ENCODE results near the gene PIEZO1. TPM values are rescaled to one million over a fixed set of nuclear protein-coding genes. Genes with fewer than 3 reads are reported as not detected.

Gene PIEZO1
- total and polyA plus RNA-seq, 2 donors (not counting 1 experiment from before 2014, with no cell fraction given), result 108 to 331 TPM

- Mint-ChIP-seq H3K27ac (no peak overlapping the region), H3K4me3 (no peak overlapping the region), H3K9me3 (ENCODE audit: insufficient read depth) (no peaks in the 10 kb centered on the region), H3K27me3 (no peaks in the 10 kb centered on the region), H3K4me1 (peaks cover 22% of the 10 kb centered on the region)
- H3K36me3 ChIP-seq (replicated peaks in 1 of 2; ENCODE audit: control extremely low read depth in 1 of 2, control insufficient read depth in 1 of 2, extremely low read depth in 1 of 2, insufficient read depth in 2 of 2, low read length in 1 of 2), result peaks cover 0 to 23% of the 10 kb centered on the region in 2 experiments
- peaks cover 0 to 5% (median 0%) of the 10 kb centered on the region in 3 donors for H3K9me3 ChIP-seq (ENCODE audit: control extremely low read depth in 1 of 3, control insufficient read depth in 2 of 3, insufficient read depth in 1 of 3, low read length in 2 of 3)
- 96% methylated on average over 27 of the region's 27 CpGs for WGBS (ENCODE audit: insufficient coverage)
- H3K27me3 ChIP-seq (replicated peaks in 1 of 4; ENCODE audit: control extremely low read depth in 1 of 4, control insufficient read depth in 3 of 4, insufficient read depth in 4 of 4, low read length in 3 of 4), result peaks cover 0 to 4% (median 0%) of the 10 kb centered on the region in 4 experiments
- TF ChIP-seq EZH2 (IDR thresholded peaks at IDR 0.05; ENCODE audit: borderline replicate concordance, insufficient read depth, low read depth, low read length, poor library complexity, severe bottlenecking), result no peak
- TF ChIP-seq, protein P1, sequence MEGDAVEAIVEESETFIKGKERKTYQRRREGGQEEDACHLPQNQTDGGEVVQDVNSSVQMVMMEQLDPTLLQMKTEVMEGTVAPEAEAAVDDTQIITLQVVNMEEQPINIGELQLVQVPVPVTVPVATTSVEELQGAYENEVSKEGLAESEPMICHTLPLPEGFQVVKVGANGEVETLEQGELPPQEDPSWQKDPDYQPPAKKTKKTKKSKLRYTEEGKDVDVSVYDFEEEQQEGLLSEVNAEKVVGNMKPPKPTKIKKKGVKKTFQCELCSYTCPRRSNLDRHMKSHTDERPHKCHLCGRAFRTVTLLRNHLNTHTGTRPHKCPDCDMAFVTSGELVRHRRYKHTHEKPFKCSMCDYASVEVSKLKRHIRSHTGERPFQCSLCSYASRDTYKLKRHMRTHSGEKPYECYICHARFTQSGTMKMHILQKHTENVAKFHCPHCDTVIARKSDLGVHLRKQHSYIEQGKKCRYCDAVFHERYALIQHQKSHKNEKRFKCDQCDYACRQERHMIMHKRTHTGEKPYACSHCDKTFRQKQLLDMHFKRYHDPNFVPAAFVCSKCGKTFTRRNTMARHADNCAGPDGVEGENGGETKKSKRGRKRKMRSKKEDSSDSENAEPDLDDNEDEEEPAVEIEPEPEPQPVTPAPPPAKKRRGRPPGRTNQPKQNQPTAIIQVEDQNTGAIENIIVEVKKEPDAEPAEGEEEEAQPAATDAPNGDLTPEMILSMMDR (IDR thresholded peaks at IDR 0.05), result no peak
- H3K4me2 ChIP-seq (replicated peaks; ENCODE audit: low read depth, low read length, poor library complexity, severe bottlenecking), result no peak overlapping the region
- ATAC-seq (ENCODE audit: low read depth), result no peak
- no peak overlapping the region for H3K9ac ChIP-seq (ENCODE audit: low read length)
- H3K4me3 ChIP-seq (ENCODE audit: control extremely low read depth in 1 of 5, extremely low read depth in 1 of 5, insufficient read depth in 1 of 5, low read depth in 2 of 5, low read length in 4 of 5), result no peak overlapping the region
- ChIA-PET POLR2A (no interaction called here), CTCF (interaction anchor here (2.2 kb wide), 1 partner anchor 69 kb away, joined by 6 read pairs; no protein-coding TSS in a partner anchor)
- DNase-seq, result no peak
- H3K27ac ChIP-seq (ENCODE audit: low read length in 2 of 2), result no peak overlapping the region
- peaks cover 19% of the 10 kb centered on the region for H3K79me2 ChIP-seq (ENCODE audit: control insufficient read depth, insufficient read depth, low read length)
- peaks cover 27 to 38% of the 10 kb centered on the region in 2 donors for H3K4me1 ChIP-seq (ENCODE audit: control insufficient read depth in 2 of 2, insufficient read depth in 2 of 2, low read length in 2 of 2)
- intact Hi-C loops (cut with micrococcal nuclease), result no loop called here
- H4K20me1 ChIP-seq (ENCODE audit: control insufficient read depth, insufficient read depth, low read length, poor library complexity, severe bottlenecking), result peaks cover 47% of the 10 kb centered on the region
- no peak overlapping the region for H2AFZ ChIP-seq (ENCODE audit: insufficient read depth, low read depth, low read length, poor library complexity, severe bottlenecking)
Measured at GRCh38 chr16:88806491-88807111, 21.6 kb upstream of the PIEZO1 start.

DNA sequence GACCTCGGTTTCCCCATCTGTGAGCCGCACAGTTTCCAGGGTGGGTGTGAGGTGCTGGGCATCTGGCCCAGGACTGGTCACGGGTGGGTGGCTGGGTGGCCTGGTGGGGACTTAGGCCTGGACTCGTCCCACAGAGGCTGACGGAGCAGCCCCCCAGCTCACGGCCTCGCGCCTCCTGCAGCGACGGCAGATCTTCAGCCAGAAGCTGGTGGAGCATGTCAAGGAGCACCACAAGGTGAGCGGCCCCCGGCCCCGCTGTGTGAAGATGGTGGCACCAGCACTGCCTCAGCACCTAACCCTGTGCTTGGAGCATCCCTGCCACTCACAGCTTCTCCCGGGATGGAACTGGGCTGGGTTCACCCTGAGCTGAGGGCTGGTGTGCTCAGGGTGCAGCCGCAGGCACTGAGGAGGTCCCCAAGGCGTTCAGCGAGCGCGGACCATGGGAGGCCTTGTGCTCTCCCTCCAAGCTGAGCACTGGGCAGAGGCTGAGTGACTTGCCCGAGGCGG, 20.9 kb upstream of the PIEZO1 start:
- Mint-ChIP-seq H3K4me1 (peaks cover 25% of the 10 kb centered on the region), H3K27ac (no peak overlapping the region), H3K4me3 (no peak overlapping the region), H3K9me3 (ENCODE audit: insufficient read depth) (no peaks in the 10 kb centered on the region), H3K27me3 (no peaks in the 10 kb centered on the region)
- Histone ChIP-seq H3K9ac (ENCODE audit: low read length) (no peak overlapping the region), H2AFZ (ENCODE audit: insufficient read depth, low read depth, low read length, poor library complexity, severe bottlenecking) (no peak overlapping the region), H3K4me1 (ENCODE audit: control insufficient read depth in 2 of 2, insufficient read depth in 2 of 2, low read length in 2 of 2) (peaks cover 28 to 38% of the 10 kb centered on the region in 2 donors), H3K36me3 (replicated peaks in 1 of 2; ENCODE audit: control extremely low read depth in 1 of 2, control insufficient read depth in 1 of 2, extremely low read depth in 1 of 2, insufficient read depth in 2 of 2, low read length in 1 of 2) (peaks cover 0 to 23% of the 10 kb centered on the region in 2 experiments), H3K27me3 (replicated peaks in 1 of 4; ENCODE audit: control extremely low read depth in 1 of 4, control insufficient read depth in 3 of 4, insufficient read depth in 4 of 4, low read length in 3 of 4) (peaks cover 0 to 4% (median 0%) of the 10 kb centered on the region in 4 experiments), H3K79me2 (ENCODE audit: control insufficient read depth, insufficient read depth, low read length) (peaks cover 13% of the 10 kb centered on the region), H3K4me3 (ENCODE audit: control extremely low read depth in 1 of 5, extremely low read depth in 1 of 5, insufficient read depth in 1 of 5, low read depth in 2 of 5, low read length in 4 of 5) (no peak overlapping the region), H3K4me2 (replicated peaks; ENCODE audit: low read depth, low read length, poor library complexity, severe bottlenecking) (no peak overlapping the region), H3K27ac (ENCODE audit: low read length in 2 of 2) (no peak overlapping the region), H4K20me1 (ENCODE audit: control insufficient read depth, insufficient read depth, low read length, poor library complexity, severe bottlenecking) (peaks cover 41% of the 10 kb centered on the region), H3K9me3 (ENCODE audit: control extremely low read depth in 1 of 3, control insufficient read depth in 2 of 3, insufficient read depth in 1 of 3, low read length in 2 of 3) (peaks cover 0 to 5% (median 0%) of the 10 kb centered on the region in 3 donors)
- POLR2A ChIA-PET, result no interaction called here
- intact Hi-C loops (cut with micrococcal nuclease), result no loop called here
- 98% methylated on average over 20 of the region's 21 CpGs for WGBS (ENCODE audit: insufficient coverage)
- ATAC-seq (ENCODE audit: low read depth) (no peak), DNase-seq (no peak)
- CTCF ChIA-PET, result interaction anchor here (2.2 kb wide), 1 partner anchor 68 kb away, joined by 6 read pairs; no protein-coding TSS in a partner anchor
- TF ChIP-seq, protein P1 (IDR thresholded peaks at IDR 0.05), result no peak
- no peak for TF ChIP-seq EZH2 (IDR thresholded peaks at IDR 0.05; ENCODE audit: borderline replicate concordance, insufficient read depth, low read depth, low read length, poor library complexity, severe bottlenecking)

Measured in B cell (primary cell).